Panc1 (cell line): ENCODE results near the gene C11orf68. TPM values are rescaled to one million over a fixed set of nuclear protein-coding genes. Genes with fewer than 3 reads are reported as not detected.

Experiments
- ATAC-seq: fragments of 200-7000 bp; cut with Tn5 transposase; 2 replicates; pipeline ENCODE4 v1.9.1; 2020; ENCODE audit warnings: mild to moderate bottlenecking, moderate library complexity
- Bru-seq: library from RNA; stranded (reverse); fragments of 400-500 nt; gene quantifications from one replicate; lab custom pipeline; 2021; lab: Mats Ljungman, UMichigan
- BruChase-seq, 2 experiments: library from RNA; stranded (reverse); fragments of 400-500 nt; gene quantifications; one replicate each; lab custom pipeline; 2021; lab: Mats Ljungman, UMichigan
- BruUV-seq: library from RNA; stranded (reverse); fragments of 400-500 nt; replicated peaks from 2 replicates; lab custom pipeline; 2021; lab: Mats Ljungman, UMichigan
- CTCF ChIA-PET: fragments of 300-600 bp; sonication (Branson Sonifier 250); formaldehyde crosslinking; loops from one replicate; lab custom pipeline; 2022; ENCODE audit warnings: antibody characterized with exemption; lab: Charles Lee
- POLR2A ChIA-PET: fragments of 300-600 bp; sonication (Branson Sonifier 250); formaldehyde crosslinking; loops from one replicate; lab custom pipeline; 2022; ENCODE audit warnings: antibody characterized with exemption; lab: Charles Lee
- DNase-seq: peaks from one replicate; pipeline ENCODE4 v3.0.0-alpha.2; 2010; ENCODE audit warnings: low read depth, low spot score
- H3K27ac ChIP-seq: 2 replicates; pipeline ENCODE4 v1.5.1; 2011; ENCODE audit warnings: mild to moderate bottlenecking, low read length, inconsistent platforms
- H3K27me3 ChIP-seq: fragments of 200-500 bp; sonication (Bioruptor generic); 2 replicates; pipeline ENCODE4 v1.6.0; 2014; ENCODE audit warnings: low read length, inconsistent platforms; ENCODE audit not compliant: control insufficient read depth, insufficient read depth
- H3K36me3 ChIP-seq: fragments of 200-500 bp; sonication (Bioruptor generic); 2 replicates; pipeline ENCODE4 v1.5.1; 2014; ENCODE audit warnings: inconsistent platforms, mild to moderate bottlenecking, low read length, moderate library complexity; ENCODE audit not compliant: control insufficient read depth, insufficient read depth
- H3K4me1 ChIP-seq: 2 replicates; pipeline ENCODE4 v1.5.1; 2011; ENCODE audit warnings: inconsistent platforms, mild to moderate bottlenecking, low read length, moderate library complexity; ENCODE audit not compliant: control insufficient read depth, insufficient read depth
- H3K4me3 ChIP-seq, 2 experiments: 2 replicates each; pipeline ENCODE4 v1.5.1; 2011 to 2012; ENCODE audit warnings: low read depth in 2 of 2, low read length in 2 of 2, mild to moderate bottlenecking in 2 of 2, inconsistent platforms in 1 of 2, moderate library complexity in 1 of 2
- H3K9me3 ChIP-seq: fragments of 200-500 bp; sonication (Bioruptor generic); 2 replicates; pipeline ENCODE4 v1.5.1; 2014; ENCODE audit warnings: low read depth, mild to moderate bottlenecking, inconsistent platforms, low read length, moderate library complexity; ENCODE audit not compliant: control insufficient read depth, insufficient read depth
- POLR2AphosphoS5 ChIP-seq: IDR thresholded peaks from 2 replicates; pipeline ENCODE4 v1.6.1; 2012; ENCODE audit warnings: mild to moderate bottlenecking, low read depth, low read length, moderate library complexity
- SIN3A ChIP-seq: IDR thresholded peaks from 2 replicates; pipeline ENCODE4 v1.6.1; 2012; ENCODE audit warnings: low read depth, mild to moderate bottlenecking, low read length, moderate library complexity, borderline replicate concordance; ENCODE audit not compliant: insufficient read depth
- TCF7L2 ChIP-seq: IDR thresholded peaks from 2 replicates; pipeline ENCODE4 v1.6.1; 2011; ENCODE audit warnings: mild to moderate bottlenecking, low read depth, low read length, inconsistent platforms
- in situ Hi-C: cut with HindIII; loops from 2 replicates; pipeline ENCODE4 v1.10.0; 2016; ENCODE audit warnings: low sequenced_read_pairs, low pct_unique_long_range_greater_than_20kb
- intact Hi-C: fragments of 100-400 bp; cut with micrococcal nuclease; formaldehyde crosslinking; loops from one replicate; pipeline ENCODE4 v1.10.0; 2022; ENCODE audit not compliant: unreplicated experiment
- long read RNA-seq: library from polyadenylated mRNA; unstranded; transcript quantifications from one replicate; pipeline ENCODE4 v2.0.0, GENCODE V29; 2021; ENCODE audit not compliant: unreplicated experiment
- polyA plus RNA-seq: library from polyadenylated mRNA; unstranded; fragments of >200 nt; gene quantifications from one replicate; pipeline ENCODE4 v1.2.1, GENCODE V29; 2012; ENCODE audit warnings: missing spikeins; ENCODE audit not compliant: insufficient read length
- total RNA-seq: library from RNA; stranded (reverse); gene quantifications from one replicate; pipeline ENCODE4 v1.2.1, GENCODE V29; 2021; ENCODE audit not compliant: unreplicated experiment
- TF ChIP-seq, protein P1 (sequence below), 2 experiments: IDR thresholded peaks; 2 replicates each; pipeline ENCODE4 v1.6.1; 2011 to 2012; ENCODE audit warnings: low read depth in 2 of 2, control low read depth in 1 of 2, low read length in 1 of 2, mild to moderate bottlenecking in 1 of 2, moderate library complexity in 1 of 2; ENCODE audit not compliant: insufficient read depth in 1 of 2
- TF ChIP-seq, protein P2 (sequence below): fragments of 450-650 bp; IDR thresholded peaks from 2 replicates; pipeline ENCODE4 v1.5.1; 2017; ENCODE audit warnings: mild to moderate bottlenecking

The C11orf68 gene
- total RNA-seq (84.7 TPM), Bru-seq, nascent RNA (percentile 89 among the genes with signal in this experiment), BruChase-seq, experiment 1, labeled RNA remaining after a 2-hour chase (percentile 93 among the genes with signal in this experiment), BruChase-seq, experiment 2, labeled RNA remaining after a 6-hour chase (percentile 88 among the genes with signal in this experiment)
- 90.5 TPM for polyA plus RNA-seq
- long read RNA-seq, transcript C11orf68-201 (2 exons, 1,619 nt), result minor isoform, 12 of 73 reads
- long read RNA-seq, transcript C11orf68-203 (1 exons, 1,528 nt), result major isoform, 35 of 73 reads
- long read RNA-seq, transcript C11orf68-202 (2 exons, 1,559 nt), result minor isoform, 26 of 73 reads
- long read RNA-seq, partial matches to known transcripts, result 0 of 73 reads
- long read RNA-seq, other reads (novel, unspliced or antisense), result 0 of 73 reads

DNA sequence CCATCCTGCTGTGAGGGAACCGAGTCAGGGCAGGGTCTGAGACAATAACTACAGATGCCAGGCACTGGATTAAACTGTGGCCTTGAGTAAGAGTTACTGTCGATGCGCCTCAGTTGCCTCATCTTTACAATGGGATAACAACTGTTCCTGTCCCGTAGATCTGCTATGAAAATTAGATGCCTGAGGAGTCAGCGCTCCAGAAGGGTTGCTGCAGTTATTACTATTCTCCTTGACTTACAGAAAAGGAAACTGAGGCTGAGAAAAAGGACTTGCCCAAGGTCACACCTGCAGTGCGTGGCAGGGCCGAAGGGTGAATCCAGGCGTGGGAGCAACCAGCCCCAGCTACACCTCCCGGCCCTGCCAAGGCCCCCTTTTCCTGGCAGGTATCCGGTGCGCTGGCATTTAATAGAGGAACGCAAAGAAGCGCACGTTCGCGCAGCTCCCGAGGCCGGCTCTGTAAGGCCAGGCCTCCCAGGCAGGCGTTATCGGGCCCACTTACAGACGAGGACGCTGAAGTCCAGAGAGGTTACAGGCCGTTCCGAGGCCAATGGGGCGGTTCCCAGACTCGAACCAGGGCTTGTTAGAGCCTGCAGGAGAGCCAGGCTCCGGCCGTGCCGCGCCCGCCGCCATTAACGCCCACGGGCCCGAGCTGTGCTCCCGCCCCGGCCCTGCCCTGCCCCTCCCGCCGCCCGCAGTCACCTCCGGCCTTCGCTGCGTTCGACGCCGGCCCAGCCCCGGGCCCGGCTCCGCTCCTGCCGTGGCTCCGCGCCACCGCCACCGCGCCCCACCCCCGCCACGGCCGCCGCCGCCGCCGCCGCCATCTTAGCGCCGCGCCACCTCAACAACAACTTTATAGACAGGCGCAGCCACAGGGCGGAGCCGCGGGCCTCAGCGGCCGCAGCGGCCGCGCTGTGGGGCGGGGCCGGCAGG is at the start of gene C11orf68:
Gene C11orf68 (minus strand): TSS at position 852 of the 930 bp plus-strand sequence. CDS start 31 bp downstream, at position 821.
- H3K9me3 ChIP-seq, result no peaks in the 10 kb centered on the region
- H3K4me3 ChIP-seq, result peak within 1 kb of the TSS; percentile 91 to 97
- H3K36me3 ChIP-seq, result peaks cover 3% of the 10 kb centered on the region; the same call in 1 of the 2 replicates
- TF ChIP-seq TCF7L2 (no peak), POLR2AphosphoS5 (peak; percentile 17; the same call in 1 of the 2 replicates), SIN3A (no peak)
- no TSS peak for BruUV-seq
- no peak for DNase-seq
- ChIA-PET POLR2A (interaction anchor here (1.2 to 3.8 kb wide), 2 partner anchors 17 to 20 kb away, joined by 4 to 35 read pairs; partner anchors contain the start of gene FOSL1), CTCF (no interaction called here)
- H3K27ac ChIP-seq, result peak within 1 kb of the TSS; percentile 99
- peaks cover 60% of the 10 kb centered on the region for H3K4me1 ChIP-seq
- H3K27me3 ChIP-seq, result no peaks in the 10 kb centered on the region
- intact Hi-C loops, result no loop called here
- in situ Hi-C loops, result no loop called here
- ATAC-seq, result peak; percentile 45

DNA sequence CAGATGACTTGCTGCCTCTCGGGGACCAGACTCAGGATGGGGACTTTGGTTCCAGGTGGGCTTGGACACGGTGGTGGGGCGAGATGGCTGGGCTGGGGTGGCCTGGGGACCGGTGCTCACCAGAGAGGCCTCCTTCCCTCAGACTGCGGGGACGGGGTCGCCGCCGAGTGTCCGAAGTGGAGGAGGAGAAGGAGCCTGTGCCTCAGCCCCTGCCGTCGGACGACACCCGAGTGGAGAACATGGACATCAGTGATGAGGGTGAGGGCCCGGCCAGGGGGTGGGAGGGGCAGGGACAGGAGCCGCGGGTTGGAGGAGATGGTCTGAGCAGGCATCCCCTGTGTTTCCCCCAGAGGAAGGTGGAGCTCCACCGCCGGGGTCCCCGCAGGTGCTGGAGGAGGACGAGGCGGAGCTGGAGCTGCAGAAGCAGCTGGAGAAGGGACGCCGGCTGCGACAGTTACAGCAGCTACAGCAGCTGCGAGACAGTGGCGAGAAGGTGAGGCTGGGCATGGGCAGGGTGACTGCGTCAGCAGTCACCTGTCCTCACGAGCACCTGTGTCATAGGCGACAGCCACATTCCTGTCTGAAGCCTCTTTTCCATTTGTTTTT is 48.6 kb upstream of the C11orf68 start:
- intact Hi-C loops, result no loop called here
- in situ Hi-C loops, result no loop called here
- no peak overlapping the region for H3K27ac ChIP-seq
- no peaks in the 10 kb centered on the region for H3K9me3 ChIP-seq
- ATAC-seq (no peak), DNase-seq (no peak)
- peaks cover 13% of the 10 kb centered on the region for H3K4me1 ChIP-seq
- ChIA-PET POLR2A (interaction anchor here (0.6 kb wide), 1 partner anchor 44 kb away, joined by 8 read pairs; no protein-coding TSS in a partner anchor), CTCF (no interaction called here)
- TF ChIP-seq TCF7L2 (no peak), POLR2AphosphoS5 (no peak), SIN3A (no peak)
- TF ChIP-seq, protein P1, sequence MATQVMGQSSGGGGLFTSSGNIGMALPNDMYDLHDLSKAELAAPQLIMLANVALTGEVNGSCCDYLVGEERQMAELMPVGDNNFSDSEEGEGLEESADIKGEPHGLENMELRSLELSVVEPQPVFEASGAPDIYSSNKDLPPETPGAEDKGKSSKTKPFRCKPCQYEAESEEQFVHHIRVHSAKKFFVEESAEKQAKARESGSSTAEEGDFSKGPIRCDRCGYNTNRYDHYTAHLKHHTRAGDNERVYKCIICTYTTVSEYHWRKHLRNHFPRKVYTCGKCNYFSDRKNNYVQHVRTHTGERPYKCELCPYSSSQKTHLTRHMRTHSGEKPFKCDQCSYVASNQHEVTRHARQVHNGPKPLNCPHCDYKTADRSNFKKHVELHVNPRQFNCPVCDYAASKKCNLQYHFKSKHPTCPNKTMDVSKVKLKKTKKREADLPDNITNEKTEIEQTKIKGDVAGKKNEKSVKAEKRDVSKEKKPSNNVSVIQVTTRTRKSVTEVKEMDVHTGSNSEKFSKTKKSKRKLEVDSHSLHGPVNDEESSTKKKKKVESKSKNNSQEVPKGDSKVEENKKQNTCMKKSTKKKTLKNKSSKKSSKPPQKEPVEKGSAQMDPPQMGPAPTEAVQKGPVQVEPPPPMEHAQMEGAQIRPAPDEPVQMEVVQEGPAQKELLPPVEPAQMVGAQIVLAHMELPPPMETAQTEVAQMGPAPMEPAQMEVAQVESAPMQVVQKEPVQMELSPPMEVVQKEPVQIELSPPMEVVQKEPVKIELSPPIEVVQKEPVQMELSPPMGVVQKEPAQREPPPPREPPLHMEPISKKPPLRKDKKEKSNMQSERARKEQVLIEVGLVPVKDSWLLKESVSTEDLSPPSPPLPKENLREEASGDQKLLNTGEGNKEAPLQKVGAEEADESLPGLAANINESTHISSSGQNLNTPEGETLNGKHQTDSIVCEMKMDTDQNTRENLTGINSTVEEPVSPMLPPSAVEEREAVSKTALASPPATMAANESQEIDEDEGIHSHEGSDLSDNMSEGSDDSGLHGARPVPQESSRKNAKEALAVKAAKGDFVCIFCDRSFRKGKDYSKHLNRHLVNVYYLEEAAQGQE (IDR thresholded peaks at IDR 0.05; ENCODE audit: insufficient read depth in 1 of 2, low read depth in 2 of 2, low read length in 1 of 2), result no peak
- TF ChIP-seq, protein P2, sequence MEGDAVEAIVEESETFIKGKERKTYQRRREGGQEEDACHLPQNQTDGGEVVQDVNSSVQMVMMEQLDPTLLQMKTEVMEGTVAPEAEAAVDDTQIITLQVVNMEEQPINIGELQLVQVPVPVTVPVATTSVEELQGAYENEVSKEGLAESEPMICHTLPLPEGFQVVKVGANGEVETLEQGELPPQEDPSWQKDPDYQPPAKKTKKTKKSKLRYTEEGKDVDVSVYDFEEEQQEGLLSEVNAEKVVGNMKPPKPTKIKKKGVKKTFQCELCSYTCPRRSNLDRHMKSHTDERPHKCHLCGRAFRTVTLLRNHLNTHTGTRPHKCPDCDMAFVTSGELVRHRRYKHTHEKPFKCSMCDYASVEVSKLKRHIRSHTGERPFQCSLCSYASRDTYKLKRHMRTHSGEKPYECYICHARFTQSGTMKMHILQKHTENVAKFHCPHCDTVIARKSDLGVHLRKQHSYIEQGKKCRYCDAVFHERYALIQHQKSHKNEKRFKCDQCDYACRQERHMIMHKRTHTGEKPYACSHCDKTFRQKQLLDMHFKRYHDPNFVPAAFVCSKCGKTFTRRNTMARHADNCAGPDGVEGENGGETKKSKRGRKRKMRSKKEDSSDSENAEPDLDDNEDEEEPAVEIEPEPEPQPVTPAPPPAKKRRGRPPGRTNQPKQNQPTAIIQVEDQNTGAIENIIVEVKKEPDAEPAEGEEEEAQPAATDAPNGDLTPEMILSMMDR, result no peak
- no TSS peak for BruUV-seq
- H3K36me3 ChIP-seq, result peaks cover 8% of the 10 kb centered on the region; the same call in 1 of the 2 replicates
- no peak overlapping the region for H3K4me3 ChIP-seq
- no peaks in the 10 kb centered on the region for H3K27me3 ChIP-seq
